Measurements from ENCODE around the gene ADGRF1.

The ADGRF1 gene

DNA sequence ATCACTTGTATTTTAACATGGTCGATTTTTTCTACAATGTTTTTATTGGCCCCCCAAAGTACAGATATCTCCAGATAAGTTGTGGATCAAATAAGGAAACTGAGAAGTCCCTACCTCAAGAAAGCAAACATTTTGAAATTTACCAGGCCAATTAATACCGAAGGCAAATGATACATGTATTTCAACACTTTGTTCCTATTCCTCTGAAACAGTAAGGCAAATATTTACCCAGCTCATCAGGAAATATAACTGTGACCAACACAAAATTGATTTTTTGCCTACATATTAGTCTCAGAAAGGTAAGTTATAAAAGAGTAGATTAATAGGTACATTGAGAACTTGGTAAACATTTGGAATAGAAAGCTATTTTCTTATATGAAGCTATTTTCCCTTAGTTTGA is 69.1 kb downstream of the ADGRF1 start:
- DNase-seq, result no peak

- DNase-seq, result no peak
Observed at GRCh38 chr6:46972531-46972930, 69.6 kb downstream of the ADGRF1 start.

- no peak for DNase-seq
Observed at GRCh38 chr6:46969206-46969605, 72.9 kb downstream of the ADGRF1 start.

DNA sequence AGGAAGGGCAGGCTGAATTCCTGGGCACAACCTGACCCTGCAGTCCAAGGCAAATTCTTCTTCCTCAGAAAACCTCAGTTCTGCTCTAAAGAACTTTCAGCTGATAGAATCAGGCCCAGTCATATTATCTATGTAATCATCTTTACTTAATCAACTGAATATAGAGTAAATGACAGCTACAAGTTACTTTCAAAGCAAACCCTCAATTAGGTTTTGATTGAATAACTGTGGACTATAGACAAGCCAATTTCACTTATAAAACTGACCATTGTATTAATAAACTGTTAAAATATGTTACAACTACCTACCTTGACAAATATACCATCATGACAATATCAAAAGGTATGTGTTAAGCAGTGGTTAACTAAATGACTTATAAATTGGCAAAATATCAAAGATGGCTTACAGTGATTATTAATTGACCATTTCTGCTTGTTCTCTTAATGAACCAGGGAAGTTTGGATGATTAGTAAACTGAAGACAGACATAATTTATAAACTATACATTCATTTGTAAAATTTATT is 74.2 kb downstream of the ADGRF1 start:
- no peak for DNase-seq

GRCh38 chr6:46964716-46965519 is 77.2 kb downstream of the ADGRF1 start:
- no peak for DNase-seq

GRCh38 chr6:46963626-46964025 is 78.5 kb downstream of the ADGRF1 start:
- DNase-seq, result no peak

GRCh38 chr6:46963039-46963438 is 79.1 kb downstream of the ADGRF1 start:
- no peak for DNase-seq

- no peak for DNase-seq
Observed at GRCh38 chr6:46961711-46962110, 80.4 kb downstream of the ADGRF1 start.

DNA sequence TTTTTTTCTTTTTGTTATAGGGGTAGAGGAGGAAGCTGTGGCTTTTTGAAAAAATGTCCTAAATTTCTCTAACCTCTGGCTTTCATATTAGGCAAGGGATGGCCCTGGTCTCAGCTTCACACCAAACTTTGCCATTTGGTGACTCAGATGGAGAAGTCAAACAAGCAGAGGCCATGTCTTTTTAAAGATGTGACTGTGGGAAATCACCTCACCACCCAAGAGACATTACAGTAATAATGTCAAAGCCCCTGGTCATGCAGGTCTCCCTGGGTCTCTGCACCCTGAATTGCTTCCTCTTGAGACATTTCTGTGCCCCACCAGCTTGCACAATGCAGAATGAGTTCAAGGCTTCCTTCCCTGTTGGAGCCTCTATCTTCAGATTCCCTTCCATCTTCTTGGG is 80.9 kb downstream of the ADGRF1 start:
- no peak for DNase-seq

- no peak for DNase-seq
Observed at GRCh38 chr6:46959419-46959818, 82.7 kb downstream of the ADGRF1 start.

DNA sequence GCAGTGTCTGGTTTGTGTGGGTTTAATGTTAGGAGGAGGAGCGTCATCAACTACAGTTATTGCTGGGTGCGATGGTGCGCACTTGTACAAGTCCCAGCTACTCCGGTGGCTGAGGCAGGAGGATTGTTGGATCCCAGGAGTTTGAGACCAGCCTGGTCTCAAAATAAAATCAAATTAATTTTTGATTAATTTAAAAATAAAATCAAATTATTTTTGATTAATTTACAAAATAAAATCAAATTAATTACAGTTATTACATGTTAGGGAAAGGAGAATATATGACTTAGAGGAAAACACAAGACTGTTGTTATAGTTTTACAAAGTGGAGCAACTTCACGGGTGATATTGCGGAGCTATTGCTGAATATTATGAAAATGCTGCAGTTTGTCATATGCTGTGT is 85.7 kb downstream of the ADGRF1 start:
- no peak for DNase-seq

- no peak for DNase-seq
Observed at GRCh38 chr6:46954837-46955451, 87.2 kb downstream of the ADGRF1 start.

- no peak for DNase-seq
Observed at GRCh38 chr6:46953921-46954320, 88.2 kb downstream of the ADGRF1 start.

GRCh38 chr6:46949632-46950280 is 92.4 kb downstream of the ADGRF1 start:
- no peak for DNase-seq

GRCh38 chr6:46948699-46949098 is 93.4 kb downstream of the ADGRF1 start:
- DNase-seq, result no peak

All from NCI-H2081 treated with DMSO at 0.1 percent for 48 hours (cell line).